Motor neuron (in vitro differentiated cells): ENCODE measurements around the gene EID3. TPM values are rescaled to one million over a fixed set of nuclear protein-coding genes. Genes with fewer than 3 reads are reported as not detected.
"Not testable (repeated sequence)": the region's sequence is repeated elsewhere in the genome, so short reads cannot be mapped to it uniquely, and the experiment has no call there.

ENCODE experiments used
- ATAC-seq, 8 experiments: fragments of 200-7000 bp; cut with Tn5 transposase; replicated peaks in 6 of 8; 2 replicates each; pipeline ENCODE4 v1.8.0; 2021; ENCODE audit warnings: mild to moderate bottlenecking in 8 of 8, moderate library complexity in 8 of 8
- H3K27ac ChIP-seq, 2 donors: fragments of 250-450 bp; sonication (Bioruptor Pico); 2 replicates each; pipeline ENCODE4 v1.9.0; 2021; ENCODE audit warnings: antibody characterized with exemption in 2 of 2, mild to moderate bottlenecking in 2 of 2, moderate library complexity in 1 of 2
- H3K4me1 ChIP-seq, 2 donors: fragments of 250-450 bp; sonication (Bioruptor Pico); replicated peaks in 1 of 2; 2 replicates each; pipeline ENCODE4 v1.6.1; 2021; ENCODE audit warnings: antibody characterized with exemption in 2 of 2, mild to moderate bottlenecking in 2 of 2, moderate library complexity in 1 of 2
- H3K4me3 ChIP-seq, 5 donors: fragments of 250-450 bp; sonication (Bioruptor Pico); 2 replicates each; pipeline ENCODE4 v1.9.0; 2021; ENCODE audit warnings: antibody characterized with exemption in 5 of 5, mild to moderate bottlenecking in 5 of 5, moderate library complexity in 4 of 5
- WGBS, 10 experiments: fragments of 450-650 bp; shearing (Covaris generic); methylation state at CpG; one replicate each; pipeline ENCODE4 v1.0.0; 2022; 5-methylcytosine and 5-hydroxymethylcytosine counted together
- in situ Hi-C, 9 experiments: fragments of 400-800 bp; cut with MboI; loops; one replicate each; pipeline ENCODE4 v1.15.0; 2021; ENCODE audit warnings: low sequenced_read_pairs in 9 of 9, low pct_unique_long_range_greater_than_20kb in 2 of 9; ENCODE audit not compliant: unreplicated experiment in 9 of 9
- total RNA-seq, 8 experiments: library from RNA; unstranded; fragments of 300-600 nt; gene quantifications; 2 replicates each; pipeline versions ENCODE4 v1.2.3 to v1.2.4, GENCODE V29; 2022

Gene EID3
- 10 to 100 TPM in 2 of 8 experiments, 1 to 10 TPM in 6; 1.5 to 14.3 (median 3.8) TPM for total RNA-seq

DNA sequence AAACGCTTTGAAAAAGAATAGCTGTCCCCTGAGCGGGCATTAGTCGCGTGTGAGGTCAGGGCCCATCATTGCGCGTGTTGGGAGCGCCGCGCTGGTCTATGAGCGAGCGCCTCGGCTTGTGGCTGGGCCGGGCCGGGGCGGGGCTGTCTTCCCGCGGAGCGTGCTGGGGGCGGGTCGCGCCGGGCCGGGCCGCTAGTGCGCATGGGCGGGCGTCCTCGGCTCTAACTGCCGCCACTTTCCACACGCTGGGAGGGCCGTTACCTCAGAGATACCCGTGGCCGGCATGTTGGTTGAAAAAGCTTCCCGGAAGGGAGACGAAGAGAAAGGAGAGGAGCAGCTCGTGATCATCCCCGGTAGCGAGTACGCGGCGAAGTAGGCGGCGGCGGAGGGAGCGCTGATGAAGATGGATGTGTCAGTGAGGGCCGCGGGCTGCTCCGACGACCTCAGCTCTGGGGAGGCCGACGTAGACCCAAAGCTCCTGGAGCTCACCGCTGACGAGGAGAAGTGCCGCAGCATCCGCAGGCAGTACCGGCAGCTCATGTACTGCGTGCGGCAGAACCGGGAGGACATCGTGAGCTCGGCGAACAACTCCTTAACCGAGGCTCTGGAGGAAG is at the start of gene EID3:
TSS of gene EID3 (plus strand) at position 202 of the 614 bp plus-strand sequence. CDS start at position 398, 196 bp downstream.
- 3 to 77% (median 12%) methylated on average over 3 to 28 of the region's 63 CpGs; no CpG with 5 or more reads in 6 of the 10 experiments for WGBS, 10 experiments
- H3K27ac ChIP-seq = peak within 1 kb of the TSS in 1 of 2 donors; percentile 29
- peak; percentile 91 to 99 (median 96) for ATAC-seq
- peak within 1 kb of the TSS; percentile 26 to 35 (median 31) for H3K4me3 ChIP-seq
- peaks cover 6 to 9% of the 10 kb centered on the region in 2 donors for H3K4me1 ChIP-seq
- in situ Hi-C loops = no loop called here

DNA sequence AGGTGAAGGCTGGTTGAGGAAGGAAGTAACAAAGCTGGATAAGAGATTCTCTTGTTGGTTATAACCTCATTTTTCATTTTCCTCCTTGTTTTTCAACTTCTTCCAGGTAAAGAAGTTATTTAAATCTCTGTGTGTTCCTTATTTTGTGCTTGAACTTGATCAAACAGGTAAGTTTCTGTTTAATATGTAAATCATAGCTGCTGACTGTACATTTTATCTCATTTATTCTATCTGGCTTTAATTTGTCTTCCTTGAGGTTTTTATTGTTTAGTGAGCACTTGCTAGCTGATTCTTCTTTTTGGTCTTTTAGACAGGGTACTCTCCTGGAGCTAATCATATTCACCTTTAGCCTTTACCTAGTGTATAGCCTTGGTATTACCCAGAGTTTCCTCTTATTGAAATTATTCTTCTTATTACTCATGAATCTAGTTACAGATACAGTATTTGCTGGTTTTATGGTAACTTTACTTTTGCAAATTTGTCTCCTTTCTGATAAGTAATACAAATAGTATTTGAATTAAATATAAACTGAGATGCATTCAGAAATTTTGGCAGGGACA is 45.5 kb upstream of the EID3 start:
- Histone ChIP-seq H3K4me3 (no peak overlapping the region), H3K27ac (no peak overlapping the region), H3K4me1 (no peaks in the 10 kb centered on the region)
- in situ Hi-C loops = no loop called here
- no peak for ATAC-seq

DNA sequence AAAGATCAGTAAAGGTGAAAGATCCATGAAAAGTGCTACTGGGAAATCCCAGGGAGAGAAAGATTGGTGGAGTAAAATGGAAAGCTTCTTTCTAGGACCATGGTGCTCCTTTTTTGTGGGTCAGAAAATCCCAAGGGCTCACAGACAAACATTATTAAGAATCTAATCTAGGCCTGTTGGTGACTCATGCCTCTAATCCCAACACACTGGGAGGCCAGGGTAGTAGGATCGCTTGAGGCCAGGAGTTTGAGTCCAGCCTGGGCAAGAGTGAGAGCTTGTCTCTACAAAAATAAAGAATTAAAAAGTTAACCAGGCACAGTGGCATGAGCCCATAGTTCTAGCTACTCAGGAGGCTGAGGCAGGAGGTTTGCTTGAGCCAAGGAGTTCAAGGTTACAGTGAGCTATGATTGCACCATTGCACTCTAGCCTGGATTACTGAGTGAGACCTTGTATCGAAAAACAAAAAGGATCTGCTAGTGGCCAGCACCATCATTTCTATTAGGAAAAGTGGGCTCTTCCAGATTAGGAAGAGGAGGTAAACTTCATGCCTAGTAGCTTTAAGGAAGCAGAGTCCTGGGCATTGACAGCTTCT is 45.0 kb upstream of the EID3 start:
- H3K4me1 ChIP-seq = peaks cover 0 to under 1% of the 10 kb centered on the region in 2 donors
- H3K27ac ChIP-seq = no peak overlapping the region
- H3K4me3 ChIP-seq = no peak overlapping the region
- ATAC-seq = no peak
- WGBS, 10 experiments = 74 to 100% (median 89%) methylated on average over 1 to 2 of the region's 2 CpGs; no CpG with 5 or more reads in 2 of the 10 experiments
- in situ Hi-C loops = no loop called here

DNA sequence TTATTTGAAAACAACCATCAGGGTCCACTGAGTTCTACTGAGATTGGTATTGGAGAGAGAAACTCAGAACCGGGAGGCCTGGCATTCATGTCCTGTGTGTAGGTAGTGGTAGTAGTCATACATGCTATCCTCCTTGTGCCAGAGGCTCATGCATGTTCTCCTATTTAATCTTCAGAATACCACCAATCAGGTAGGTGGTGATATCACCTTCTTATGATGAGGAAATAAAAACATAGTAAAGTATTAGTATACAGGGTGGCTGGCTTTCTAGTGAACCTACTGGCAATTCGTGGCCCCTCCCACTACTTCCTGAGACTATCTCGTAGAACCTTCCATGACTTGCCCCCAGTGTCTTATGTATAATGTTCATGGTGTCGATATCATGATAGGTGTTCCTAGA is 40.5 kb upstream of the EID3 start:
- H3K4me3 ChIP-seq = no peak overlapping the region
- in situ Hi-C loops = no loop called here
- H3K27ac ChIP-seq = no peak overlapping the region
- WGBS, 10 experiments = 73 to 100% (median 86%) methylated on average over 1 to 4 of the region's 4 CpGs; no CpG with 5 or more reads in 4 of the 10 experiments
- peaks cover 0 to 7% of the 10 kb centered on the region in 2 donors for H3K4me1 ChIP-seq
- ATAC-seq = peak in 2 of 8 experiments; percentile 33 to 39

DNA sequence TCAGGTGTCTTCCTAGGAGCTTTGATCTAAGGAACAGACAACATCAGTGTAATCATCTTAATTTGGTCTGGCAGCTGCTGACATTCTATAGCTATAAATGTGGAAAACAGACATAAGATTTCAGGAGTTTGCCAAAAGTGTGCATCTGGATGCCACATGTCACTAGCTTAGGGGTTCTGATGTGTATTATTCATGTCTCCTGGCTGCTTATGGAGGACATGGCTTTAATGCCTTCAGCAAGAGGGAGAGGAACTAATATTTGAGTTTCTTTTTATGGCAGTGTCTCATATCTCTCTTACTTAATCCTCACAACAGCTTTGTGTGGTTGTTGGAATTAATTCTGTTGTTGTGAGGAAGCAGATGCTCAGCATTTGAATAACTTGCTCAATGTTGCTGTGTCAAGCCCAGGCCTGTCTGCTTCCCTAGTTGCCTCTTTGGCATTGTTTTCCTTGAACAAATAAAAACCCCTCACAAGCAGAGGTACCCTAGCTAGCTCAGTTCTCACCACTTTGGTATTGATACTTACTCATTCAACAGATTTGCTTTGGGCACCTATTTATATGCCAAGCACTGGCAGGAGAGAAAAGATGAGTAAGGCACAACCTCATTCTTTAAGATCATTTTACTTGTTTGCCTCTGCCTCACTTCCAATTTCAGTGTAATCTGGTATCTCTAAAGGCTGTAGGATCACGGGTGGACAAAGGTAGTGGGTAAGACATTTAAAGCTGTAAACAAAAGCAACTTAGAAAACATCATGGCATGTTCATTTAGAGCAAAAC is 39.8 kb upstream of the EID3 start:
- in situ Hi-C loops = no loop called here
- Histone ChIP-seq H3K4me1 (peaks cover 0 to 7% of the 10 kb centered on the region in 2 donors), H3K27ac (no peak overlapping the region), H3K4me3 (no peak overlapping the region)
- peak in 4 of 8 experiments; percentile 57 to 94 (median 89) for ATAC-seq
- 0 to 67% (median 38%) methylated on average over 1 of the region's 1 CpG; no CpG with 5 or more reads in 2 of the 10 experiments for WGBS, 10 experiments

DNA sequence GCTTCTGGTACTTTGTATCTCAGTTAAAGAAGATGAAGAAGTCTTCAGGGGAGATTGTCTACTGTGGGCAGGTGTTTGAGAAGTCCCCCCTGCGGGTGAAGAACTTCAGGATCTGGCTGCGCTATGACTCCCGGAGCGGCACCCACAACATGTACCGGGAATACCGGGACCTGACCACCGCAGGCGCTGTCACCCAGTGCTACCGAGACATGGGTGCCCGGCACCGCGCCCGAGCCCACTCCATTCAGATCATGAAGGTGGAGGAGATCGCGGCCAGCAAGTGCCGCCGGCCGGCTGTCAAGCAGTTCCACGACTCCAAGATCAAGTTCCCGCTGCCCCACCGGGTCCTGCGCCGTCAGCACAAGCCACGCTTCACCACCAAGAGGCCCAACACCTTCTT is 38.1 kb upstream of the EID3 start:
- H3K4me1 ChIP-seq, in situ Hi-C loops, H3K4me3 ChIP-seq, H3K27ac ChIP-seq, ATAC-seq: not testable (repeated sequence)
- no CpG with 5 or more reads among the region's 24 CpGs for WGBS, 10 experiments

DNA sequence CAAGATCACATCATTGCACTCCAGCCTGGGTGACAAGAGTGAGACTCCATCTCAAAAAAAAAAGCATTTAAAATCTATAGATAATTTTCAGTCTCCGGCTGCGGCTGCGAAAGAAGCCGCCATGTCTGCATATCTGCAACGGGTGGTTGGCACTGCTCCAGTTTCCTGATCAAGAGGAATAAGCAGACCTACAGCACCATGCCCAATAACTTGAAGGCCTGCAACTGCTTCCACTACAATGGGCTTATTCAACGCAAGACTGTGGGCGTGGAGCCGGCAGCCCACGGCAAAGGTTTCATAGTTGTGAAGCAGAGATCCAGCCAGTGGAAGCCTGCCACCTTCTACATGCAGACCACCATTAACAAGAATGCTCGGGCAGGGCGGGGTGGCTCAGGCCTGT is 30.6 kb upstream of the EID3 start:
- WGBS, 10 experiments = 77 to 100% (median 93%) methylated on average over 1 to 9 of the region's 11 CpGs; no CpG with 5 or more reads in 1 of the 10 experiments
- H3K27ac ChIP-seq = no peak overlapping the region
- H3K4me3 ChIP-seq = no peak overlapping the region
- H3K4me1 ChIP-seq = no peaks in the 10 kb centered on the region
- ATAC-seq = no peak
- in situ Hi-C loops = no loop called here

DNA sequence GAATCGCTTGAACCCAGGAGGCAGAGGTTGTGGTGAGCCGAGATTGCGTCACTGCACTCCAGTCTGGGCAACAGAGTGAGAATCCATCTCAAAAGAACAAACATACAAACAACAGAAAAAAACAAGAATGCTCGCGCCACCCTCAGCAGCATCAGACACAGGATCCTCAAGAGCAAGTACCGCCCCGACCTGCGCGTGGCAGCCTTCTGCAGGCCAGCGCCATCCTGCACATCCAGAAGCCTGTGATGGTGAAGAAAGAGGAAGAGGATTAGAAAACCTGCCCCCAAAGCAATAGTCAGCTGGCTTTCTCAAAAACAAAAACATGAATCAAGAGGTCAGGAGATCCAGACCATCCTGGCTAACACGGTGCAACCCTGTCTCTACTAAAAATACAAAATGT is 30.0 kb upstream of the EID3 start:
- H3K4me1 ChIP-seq = no peaks in the 10 kb centered on the region
- in situ Hi-C loops = no loop called here
- no peak overlapping the region for H3K4me3 ChIP-seq
- H3K27ac ChIP-seq = no peak overlapping the region
- no peak for ATAC-seq
- 33 to 93% (median 89%) methylated on average over 1 to 6 of the region's 11 CpGs; no CpG with 5 or more reads in 3 of the 10 experiments for WGBS, 10 experiments

DNA sequence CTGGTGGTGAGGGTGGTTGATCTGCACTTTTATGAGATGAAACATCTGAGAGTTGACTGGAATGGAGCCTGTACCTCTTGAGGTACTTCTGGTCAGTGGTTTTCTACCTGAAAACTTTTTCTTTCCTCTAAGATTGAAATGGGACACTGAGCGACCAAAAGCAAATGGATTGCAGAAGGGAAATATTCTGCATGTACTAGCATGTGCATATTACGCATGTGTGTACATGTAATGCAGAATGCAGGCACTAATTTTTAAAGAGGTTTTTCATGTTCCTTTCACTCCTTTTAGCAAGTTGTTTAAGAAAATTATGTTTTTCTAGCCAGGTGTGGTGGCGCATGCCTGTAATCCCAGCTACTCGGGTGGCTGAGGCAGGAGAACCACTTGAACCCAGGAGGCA is 28.7 kb upstream of the EID3 start:
- WGBS, 10 experiments = 17 to 91% (median 70%) methylated on average over 1 to 4 of the region's 4 CpGs; no CpG with 5 or more reads in 2 of the 10 experiments
- H3K4me1 ChIP-seq = no peaks in the 10 kb centered on the region
- H3K4me3 ChIP-seq = no peak overlapping the region
- H3K27ac ChIP-seq = no peak overlapping the region
- in situ Hi-C loops = no loop called here
- peak in 1 of 8 experiments; percentile 66 for ATAC-seq

DNA sequence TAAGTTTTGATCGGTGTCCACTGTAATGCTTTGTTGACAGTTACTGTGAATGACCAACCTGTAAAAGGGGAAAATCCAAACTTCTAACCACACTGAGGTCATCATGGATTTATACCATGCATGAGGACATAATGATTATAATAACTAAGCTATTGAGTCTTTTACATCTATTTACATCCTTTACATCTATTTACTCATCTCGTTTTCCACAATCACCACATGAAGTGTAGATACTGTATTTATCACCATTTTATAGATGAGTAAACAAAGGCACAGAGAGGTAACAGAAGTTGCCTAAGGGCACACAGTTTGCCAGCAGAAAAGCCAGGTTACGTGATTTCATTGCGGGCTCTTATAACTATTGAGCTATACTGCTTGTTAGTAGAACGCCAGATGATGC is 27.9 kb upstream of the EID3 start:
- 36 to 86% (median 63%) methylated on average over 1 to 5 of the region's 5 CpGs; no CpG with 5 or more reads in 1 of the 10 experiments for WGBS, 10 experiments
- in situ Hi-C loops = no loop called here
- H3K4me3 ChIP-seq = no peak overlapping the region
- H3K27ac ChIP-seq = no peak overlapping the region
- H3K4me1 ChIP-seq = no peaks in the 10 kb centered on the region
- ATAC-seq = peak in 1 of 8 experiments; percentile 16

DNA sequence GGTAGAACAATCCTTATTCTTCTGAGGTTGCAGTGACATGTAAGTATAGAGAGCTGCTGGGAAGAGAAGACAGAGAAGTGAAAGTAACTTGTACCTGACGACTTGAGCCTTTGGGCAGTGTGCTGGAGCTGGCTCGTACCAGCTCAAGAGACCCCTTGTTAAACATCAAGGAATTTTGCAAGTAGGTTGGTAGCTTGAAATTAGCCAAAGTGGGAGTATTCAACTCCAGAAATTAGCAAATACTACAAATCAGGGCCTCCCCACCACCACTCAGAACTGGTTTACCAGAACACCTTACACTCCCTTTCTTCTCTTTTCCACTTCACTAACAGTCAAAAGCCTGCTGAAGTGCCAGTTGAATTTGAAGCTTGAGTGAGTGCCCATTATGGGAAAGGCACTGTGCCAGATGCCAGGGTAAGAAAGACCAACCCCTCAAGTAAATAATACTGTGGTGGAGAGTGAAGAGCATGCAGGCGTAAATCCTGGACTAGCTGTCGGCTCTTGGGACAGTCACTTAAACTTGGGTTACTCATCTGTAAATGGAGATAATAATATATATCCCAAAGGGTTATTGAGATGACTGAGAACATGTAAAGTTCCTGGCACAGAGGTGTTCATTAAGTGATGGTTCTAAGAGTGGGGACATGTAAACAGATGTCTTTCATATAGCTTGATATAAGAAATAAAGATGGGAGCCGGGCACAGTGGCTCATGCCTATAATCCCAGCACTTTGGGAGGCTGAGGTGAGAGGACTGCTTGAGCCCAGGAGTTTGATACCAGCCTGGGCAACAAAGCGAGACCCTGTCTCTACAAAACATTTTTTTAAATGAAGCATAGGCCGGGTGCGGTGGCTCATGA is 27.0 kb upstream of the EID3 start:
- peak in 1 of 8 experiments; percentile 42 for ATAC-seq
- 71 to 100% (median 85%) methylated on average over 2 to 6 of the region's 8 CpGs; no CpG with 5 or more reads in 2 of the 10 experiments for WGBS, 10 experiments
- H3K4me1 ChIP-seq = no peaks in the 10 kb centered on the region
- H3K4me3 ChIP-seq = no peak overlapping the region
- in situ Hi-C loops = no loop called here
- no peak overlapping the region for H3K27ac ChIP-seq

DNA sequence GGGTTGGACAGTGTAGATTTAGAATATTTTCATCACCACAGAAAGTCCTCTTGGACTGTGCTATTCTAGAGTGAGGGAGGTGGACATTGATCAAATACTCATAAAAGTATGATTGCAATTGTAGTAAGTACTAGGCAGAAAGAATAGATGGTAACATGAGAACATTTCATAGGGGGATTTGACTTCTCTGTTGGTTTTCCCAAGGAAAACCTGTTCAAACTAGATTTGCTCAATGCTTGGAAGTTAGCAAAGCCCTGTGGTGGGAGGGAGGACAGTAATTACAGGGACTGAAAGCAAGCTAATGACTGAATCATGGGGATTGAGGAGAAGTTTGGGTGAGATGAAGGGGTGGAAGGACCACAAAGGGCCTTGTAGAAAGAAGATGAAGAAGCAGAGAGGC is 24.4 kb upstream of the EID3 start:
- H3K4me1 ChIP-seq = no peaks in the 10 kb centered on the region
- no peak for ATAC-seq
- H3K4me3 ChIP-seq = no peak overlapping the region
- in situ Hi-C loops = no loop called here
- H3K27ac ChIP-seq = no peak overlapping the region
